Thyroid gland (tissue), 4 donors: ENCODE measurements around the gene SPOCK1.

Experiments
- POLR2A ChIP-seq, 2 donors: fragments of 450-650 bp; IDR thresholded peaks; one replicate each; pipeline ENCODE4 v1.6.1; 2017; ENCODE audit warnings: antibody characterized with exemption in 2 of 2, mild to moderate bottlenecking in 2 of 2, moderate library complexity in 1 of 2
- TF ChIP-seq, protein P1 (sequence below), 6 experiments: fragments of 200-600 bp in 3 of 6; fragments of 450-650 bp in 3 of 6; sonication (generic) in 3 of 6; IDR thresholded peaks; one replicate each; pipeline ENCODE4 v1.5.1; 2016 to 2019; ENCODE audit warnings: antibody characterized with exemption in 6 of 6, mild to moderate bottlenecking in 2 of 6, inconsistent platforms in 1 of 6, moderate library complexity in 1 of 6

- TF ChIP-seq, protein P1, sequence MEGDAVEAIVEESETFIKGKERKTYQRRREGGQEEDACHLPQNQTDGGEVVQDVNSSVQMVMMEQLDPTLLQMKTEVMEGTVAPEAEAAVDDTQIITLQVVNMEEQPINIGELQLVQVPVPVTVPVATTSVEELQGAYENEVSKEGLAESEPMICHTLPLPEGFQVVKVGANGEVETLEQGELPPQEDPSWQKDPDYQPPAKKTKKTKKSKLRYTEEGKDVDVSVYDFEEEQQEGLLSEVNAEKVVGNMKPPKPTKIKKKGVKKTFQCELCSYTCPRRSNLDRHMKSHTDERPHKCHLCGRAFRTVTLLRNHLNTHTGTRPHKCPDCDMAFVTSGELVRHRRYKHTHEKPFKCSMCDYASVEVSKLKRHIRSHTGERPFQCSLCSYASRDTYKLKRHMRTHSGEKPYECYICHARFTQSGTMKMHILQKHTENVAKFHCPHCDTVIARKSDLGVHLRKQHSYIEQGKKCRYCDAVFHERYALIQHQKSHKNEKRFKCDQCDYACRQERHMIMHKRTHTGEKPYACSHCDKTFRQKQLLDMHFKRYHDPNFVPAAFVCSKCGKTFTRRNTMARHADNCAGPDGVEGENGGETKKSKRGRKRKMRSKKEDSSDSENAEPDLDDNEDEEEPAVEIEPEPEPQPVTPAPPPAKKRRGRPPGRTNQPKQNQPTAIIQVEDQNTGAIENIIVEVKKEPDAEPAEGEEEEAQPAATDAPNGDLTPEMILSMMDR (IDR thresholded peaks at IDR 0.05): no peak
- TF ChIP-seq POLR2A (IDR thresholded peaks at IDR 0.05): no peak
Measured at GRCh38 chr5:137209232-137209809, 289.8 kb downstream of the SPOCK1 start.
